ENCODE data around the gene SMARCC2. TPM values are rescaled to one million over a fixed set of nuclear protein-coding genes. Genes with fewer than 3 reads are reported as not detected.

The SMARCC2 gene
- 52.8 and 59.7 TPM in 2 replicates for polyA plus RNA-seq

GRCh38 chr12:56189099-56189917 lies at the start of gene SMARCC2:
TSS of gene SMARCC2 (minus strand) at chr12:56189483. CDS start at chr12:56189461, 22 bp downstream.

GRCh38 chr12:56229916-56230431 lies 40.7 kb upstream of the SMARCC2 start, which contains the start of gene SLC39A5:
TSS of gene SLC39A5 (plus strand) at chr12:56230051. CDS start at chr12:56231275, 1,224 bp downstream.

GRCh38 chr12:56224102-56224701 lies 34.9 kb upstream of the SMARCC2 start, which contains the start of gene NABP2:
TSS of gene NABP2 (plus strand) at chr12:56224342. CDS start at chr12:56224857, 515 bp downstream.

GRCh38 chr12:56221757-56222530 lies 32.7 kb upstream of the SMARCC2 start, which contains the start of gene RNF41:
TSS of gene RNF41 (minus strand) at chr12:56221922. CDS start at chr12:56214047, 7,875 bp downstream.

GRCh38 chr12:56158029-56158925 lies 31.0 kb downstream of the SMARCC2 start, which contains the start of gene MYL6:
TSS of gene MYL6 (plus strand) at chr12:56158359. CDS start at chr12:56158402, 43 bp downstream.

GRCh38 chr12:56152132-56152755 lies 37.0 kb downstream of the SMARCC2 start, which contains the start of gene MYL6B:
TSS of gene MYL6B (plus strand) at chr12:56152587. CDS start at chr12:56153919, 1,332 bp downstream.

GRCh38 chr12:56127888-56128669 lies 61.2 kb downstream of the SMARCC2 start, which contains the start of gene ESYT1:
TSS of gene ESYT1 (plus strand) at chr12:56128267. CDS start at chr12:56128320, 53 bp downstream.

GRCh38 chr12:56117778-56118687 lies 71.2 kb downstream of the SMARCC2 start, which contains the start of gene ZC3H10:
TSS of gene ZC3H10 (plus strand) at chr12:56118266. CDS start at chr12:56120563, 2,297 bp downstream.

GRCh38 chr12:56116267-56117081 lies 72.8 kb downstream of the SMARCC2 start, which contains the start of gene RPL41:
TSS of gene RPL41 (plus strand) at chr12:56116633.

Other genes starting within 250 kb of the SMARCC2 start
- not detected in 2 replicates for gene PMEL, start 223.4 kb downstream of the SMARCC2 start, polyA plus RNA-seq
- 0.31 TPM in 1 of 2 replicates, not detected in the other for gene CDK2, start 222.7 kb downstream of the SMARCC2 start, polyA plus RNA-seq
- 22.5 and 27.6 TPM in 2 replicates for gene RAB5B, start 215.4 kb downstream of the SMARCC2 start, polyA plus RNA-seq
- 10.7 and 20.8 TPM in 2 replicates for gene SUOX, start 192.2 kb downstream of the SMARCC2 start, polyA plus RNA-seq
- gene IKZF4, start 168.4 kb downstream of the SMARCC2 start, polyA plus RNA-seq, result 1.0 and 2.1 TPM in 2 replicates
- 495 and 532 TPM in 2 replicates for gene RPS26, start 147.6 kb downstream of the SMARCC2 start, polyA plus RNA-seq
- gene ERBB3, start 109.3 kb downstream of the SMARCC2 start, polyA plus RNA-seq, result 0.07 and 0.63 TPM in 2 replicates
- gene PA2G4, start 84.9 kb downstream of the SMARCC2 start, polyA plus RNA-seq, result 51.7 and 59.1 TPM in 2 replicates
- gene RPL41, start 72.8 kb downstream of the SMARCC2 start, polyA plus RNA-seq, result 1,996 and 2,354 TPM in 2 replicates
- 0.46 and 0.65 TPM in 2 replicates for gene ZC3H10, start 71.2 kb downstream of the SMARCC2 start, polyA plus RNA-seq
- gene ESYT1, start 61.2 kb downstream of the SMARCC2 start, polyA plus RNA-seq, result 0.99 and 9.1 TPM in 2 replicates
- gene MYL6B, start 36.9 kb downstream of the SMARCC2 start, polyA plus RNA-seq, result 99.3 and 105 TPM in 2 replicates
- gene MYL6, start 31.1 kb downstream of the SMARCC2 start, polyA plus RNA-seq, result 2,053 and 2,241 TPM in 2 replicates
- gene RNF41, start 32.4 kb upstream of the SMARCC2 start, polyA plus RNA-seq, result 12.4 and 13.5 TPM in 2 replicates
- gene NABP2, start 34.9 kb upstream of the SMARCC2 start, polyA plus RNA-seq, result 28.3 and 36.4 TPM in 2 replicates
- gene SLC39A5, start 40.6 kb upstream of the SMARCC2 start, polyA plus RNA-seq, result not detected in 2 replicates
- gene ANKRD52, start 68.9 kb upstream of the SMARCC2 start, polyA plus RNA-seq, result 4.2 and 10.7 TPM in 2 replicates
- gene COQ10A, start 77.5 kb upstream of the SMARCC2 start, polyA plus RNA-seq, result 6.7 and 8.2 TPM in 2 replicates
- gene CS, start 110.8 kb upstream of the SMARCC2 start, polyA plus RNA-seq, result 117 and 124 TPM in 2 replicates
- gene CNPY2, start 126.5 kb upstream of the SMARCC2 start, polyA plus RNA-seq, result 115 and 134 TPM in 2 replicates
- gene PAN2, start 144.5 kb upstream of the SMARCC2 start, polyA plus RNA-seq, result 10.5 and 12.1 TPM in 2 replicates
- not detected in 2 replicates for gene IL23A, start 149.4 kb upstream of the SMARCC2 start, polyA plus RNA-seq
- 9.7 and 26.8 TPM in 2 replicates for gene STAT2, start 170.6 kb upstream of the SMARCC2 start, polyA plus RNA-seq
- 0.32 TPM in 1 of 2 replicates, not detected in the other for gene APOF, start 173.4 kb upstream of the SMARCC2 start, polyA plus RNA-seq

All from Purkinje cell (primary cell).